NCI-H2029 (cell line): ENCODE measurements around the gene SEL1L.
"Not testable (repeated sequence)": the region's sequence is repeated elsewhere in the genome, so short reads cannot be mapped to it uniquely, and the experiment has no call there.

Experiments
- DNase-seq: peaks from one replicate; lab custom pipeline; 2025; lab: John Stamatoyannopoulos, UW

Gene SEL1L

DNA sequence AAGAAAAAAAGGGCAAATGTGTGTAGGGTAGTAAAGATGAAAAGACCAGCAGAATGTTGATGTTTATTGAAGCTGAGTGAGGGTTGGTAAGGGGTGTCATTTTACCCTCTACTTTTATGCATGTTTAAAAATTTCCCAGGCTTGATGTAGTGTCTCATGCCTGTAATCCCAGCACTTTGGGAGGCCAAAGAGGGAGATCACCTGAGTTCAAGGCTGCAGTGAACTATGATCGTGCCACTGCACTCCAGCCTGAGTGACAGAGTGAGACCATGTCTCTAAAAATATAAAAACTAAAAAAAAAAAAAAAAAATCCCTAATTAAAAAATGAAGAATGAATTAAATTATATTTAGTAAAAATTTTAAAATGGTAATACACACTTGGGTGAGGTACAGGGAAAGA is 8.5 kb downstream of the SEL1L start:
- no peak for DNase-seq

DNA sequence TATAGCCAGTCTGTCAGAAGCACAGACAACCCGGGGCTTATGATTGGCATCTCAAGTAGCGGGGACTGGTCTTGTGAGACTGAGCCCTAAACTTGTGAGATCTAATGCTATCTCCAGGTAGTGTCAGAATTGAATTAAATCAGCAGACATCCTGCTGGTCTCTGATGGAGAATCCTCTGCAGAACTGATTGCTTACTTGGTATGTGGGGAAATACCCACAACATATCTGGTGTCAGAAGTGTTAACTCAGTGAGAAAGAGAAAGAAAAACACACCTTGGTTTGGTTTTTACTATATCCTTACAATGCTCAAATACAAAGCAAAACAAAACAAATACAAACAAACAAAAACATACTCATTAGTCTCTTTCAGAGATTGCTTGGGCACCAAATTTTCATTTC is 10.0 kb downstream of the SEL1L start:
- no peak for DNase-seq

DNA sequence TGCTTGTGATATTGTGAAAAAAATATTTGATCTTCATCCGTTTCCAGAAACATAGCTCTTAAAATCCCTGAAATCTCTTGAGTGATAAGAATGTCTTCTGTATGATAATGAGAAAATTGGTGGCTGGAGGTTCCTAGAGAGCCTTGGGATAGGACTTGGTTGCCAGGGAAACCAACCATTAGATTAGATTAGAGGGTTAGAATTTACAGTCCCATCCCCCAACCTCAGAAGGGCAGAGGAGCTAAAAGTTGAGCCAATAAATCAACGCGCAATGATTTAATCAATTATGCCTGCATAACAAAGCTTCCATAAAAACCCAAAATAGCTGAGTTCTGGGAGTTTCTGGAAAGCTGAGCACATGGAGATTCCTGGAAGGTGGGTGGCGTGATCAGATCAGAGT is 10.6 kb downstream of the SEL1L start:
- DNase-seq: no peak

DNA sequence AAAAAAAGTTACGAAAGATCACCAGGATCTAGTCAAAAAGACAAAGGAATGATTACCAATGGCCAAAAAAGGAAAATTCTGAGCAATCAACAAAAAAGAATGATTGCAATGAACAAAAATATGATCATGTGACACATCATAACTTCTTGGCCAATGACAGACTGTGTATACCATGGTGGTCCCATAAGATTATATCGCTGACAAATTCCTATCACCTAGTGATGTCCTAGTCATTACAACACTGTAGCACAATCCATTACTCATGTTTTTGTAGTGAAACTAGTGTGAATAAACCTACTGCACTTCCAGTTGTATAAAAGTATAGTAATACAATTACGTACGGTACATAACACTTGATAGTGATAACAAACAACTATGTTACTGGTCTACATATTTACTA is 12.3 kb downstream of the SEL1L start:
- no peak for DNase-seq

DNA sequence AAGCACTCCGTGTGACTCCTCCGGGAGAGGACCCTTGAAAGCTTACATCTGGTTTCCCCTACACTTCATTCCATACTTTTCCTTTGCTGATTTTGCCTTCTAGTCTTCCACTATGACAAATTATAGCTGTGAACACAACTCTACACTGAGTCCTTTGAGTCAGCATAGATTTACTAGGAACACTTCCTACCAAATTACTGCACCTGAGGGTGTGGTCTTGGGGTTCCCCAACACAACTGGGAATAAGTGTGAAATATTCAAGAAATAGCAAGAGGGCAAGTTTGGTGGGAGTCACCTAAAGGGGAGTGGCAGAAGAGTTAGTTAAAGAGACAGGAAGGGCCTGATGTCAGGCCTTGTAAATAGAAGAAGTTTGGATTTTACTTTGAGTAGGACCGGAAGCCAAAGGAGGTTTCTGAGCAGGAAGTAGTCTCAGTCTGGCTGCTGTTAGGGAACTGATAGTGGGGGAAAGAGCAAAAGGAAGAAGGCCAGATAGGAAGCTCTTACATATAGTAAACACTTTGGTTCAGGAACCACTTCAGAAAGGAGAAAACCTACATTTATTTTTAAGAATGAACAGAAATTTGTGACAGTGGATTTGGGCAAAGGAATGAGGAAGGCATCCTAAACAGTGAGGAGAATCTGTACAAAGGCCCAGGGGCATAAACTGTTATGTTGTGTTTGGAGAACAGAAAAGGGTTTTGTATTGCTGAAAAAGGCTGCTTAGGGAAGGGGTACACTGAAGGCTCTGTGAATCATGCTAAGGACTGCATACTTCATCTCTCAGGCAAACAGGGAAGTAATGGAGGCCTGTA is 14.2 kb downstream of the SEL1L start:
- DNase-seq: no peak

DNA sequence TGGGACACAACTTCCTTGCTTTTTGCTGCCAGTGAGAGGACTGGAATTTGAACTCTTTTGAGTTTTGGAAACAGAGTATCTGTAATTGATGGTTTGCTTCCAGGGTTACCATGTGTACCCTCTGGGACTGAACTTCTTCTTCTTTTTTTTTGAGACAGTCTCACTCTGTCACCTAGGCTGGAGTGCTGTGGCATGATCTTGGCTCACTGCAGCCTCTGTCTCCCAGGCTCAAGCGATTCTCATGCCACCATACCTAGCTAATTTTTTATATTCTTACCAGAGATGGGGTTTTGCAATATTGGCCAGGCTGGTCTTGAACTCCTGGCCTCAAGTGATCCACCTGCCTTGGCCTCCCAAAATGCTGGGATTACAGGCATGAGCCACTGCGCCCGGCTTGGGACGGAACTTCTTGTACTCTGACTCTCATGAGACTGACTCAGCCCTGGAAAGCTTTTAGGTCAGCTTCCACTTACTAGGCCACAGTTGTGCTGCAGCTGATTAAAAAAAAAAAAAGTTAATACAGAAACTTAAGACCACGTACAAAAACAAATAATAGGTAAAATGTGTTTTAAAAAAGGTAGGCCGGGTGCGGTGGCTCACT is 15.8 kb downstream of the SEL1L start:
- no peak for DNase-seq

DNA sequence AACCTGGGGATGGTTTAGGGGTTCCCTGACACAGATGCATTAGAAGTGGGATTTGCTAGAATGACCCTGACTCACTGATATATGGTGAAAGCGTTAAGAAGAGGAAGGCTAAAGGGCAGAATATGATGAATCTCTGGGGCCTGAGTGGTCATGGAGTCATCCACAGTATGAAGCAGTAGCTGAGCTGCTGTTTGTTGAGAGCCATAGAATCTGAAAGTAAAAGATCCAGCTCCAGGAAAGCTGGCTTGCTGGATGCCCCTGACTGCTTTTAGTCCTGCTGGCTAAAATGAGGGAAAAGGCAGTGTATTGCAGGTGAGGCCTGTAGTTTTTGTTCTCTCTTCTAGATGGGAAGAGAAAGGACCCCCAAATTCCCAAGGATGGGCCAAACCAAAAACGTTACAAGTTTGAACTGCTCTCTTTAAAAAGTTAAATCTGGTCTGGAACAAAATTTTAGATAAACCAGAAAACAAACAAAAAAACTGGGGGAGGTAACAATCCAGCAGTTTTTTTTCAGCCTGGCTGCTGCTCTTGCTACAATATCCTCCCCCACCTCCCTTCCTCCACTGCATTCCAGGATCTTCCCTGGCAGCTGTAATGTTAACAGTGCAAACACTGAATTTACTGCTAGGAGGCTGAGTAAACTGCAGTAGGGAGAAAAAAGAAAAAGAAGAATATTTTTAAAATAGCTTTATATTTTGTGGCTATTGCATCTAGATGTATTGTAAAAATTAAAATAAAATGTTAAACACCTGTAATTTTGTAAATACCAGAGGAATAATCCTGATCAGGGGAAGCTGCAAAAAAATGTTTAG is 16.5 kb downstream of the SEL1L start:
- DNase-seq: no peak

DNA sequence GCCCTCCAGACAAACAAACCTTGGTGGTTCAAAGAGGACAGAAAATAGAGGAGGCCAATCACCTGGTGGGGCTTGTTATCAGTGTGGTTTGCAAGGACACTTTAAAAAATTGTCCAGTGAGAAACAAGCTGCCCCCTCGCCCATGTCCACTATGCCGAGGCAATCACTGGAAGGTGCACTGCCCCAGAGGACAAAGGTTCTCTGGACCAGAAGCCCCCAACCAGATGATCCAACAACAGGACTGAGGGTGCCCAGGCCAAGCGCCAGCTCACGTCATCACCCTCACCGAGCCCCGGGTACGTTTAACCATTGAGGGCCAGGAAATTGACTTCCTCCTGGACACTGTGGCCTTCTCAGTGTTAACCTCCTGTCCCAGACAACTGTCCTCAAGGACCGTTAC is 17.7 kb downstream of the SEL1L start:
- DNase-seq: not testable (repeated sequence)

DNA sequence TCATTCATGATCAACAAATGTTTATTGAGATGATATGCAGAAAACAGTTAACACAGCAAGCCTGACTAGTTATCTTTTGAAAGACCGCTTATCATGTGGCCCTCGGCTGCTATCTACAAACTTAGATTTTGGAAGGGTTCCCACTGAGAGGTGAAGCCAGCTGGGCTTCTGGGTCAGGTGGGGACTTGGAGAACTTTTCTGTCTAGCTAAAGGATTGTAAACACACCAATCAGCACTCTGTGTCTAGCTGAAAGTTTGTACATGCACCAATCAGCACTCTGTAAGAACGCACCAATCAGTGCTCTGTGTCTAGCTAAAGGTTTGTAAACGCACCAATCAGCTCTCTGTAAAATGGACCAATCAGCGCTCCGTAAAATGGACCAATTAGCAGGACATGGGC is 20.8 kb downstream of the SEL1L start:
- DNase-seq: not testable (repeated sequence)

DNA sequence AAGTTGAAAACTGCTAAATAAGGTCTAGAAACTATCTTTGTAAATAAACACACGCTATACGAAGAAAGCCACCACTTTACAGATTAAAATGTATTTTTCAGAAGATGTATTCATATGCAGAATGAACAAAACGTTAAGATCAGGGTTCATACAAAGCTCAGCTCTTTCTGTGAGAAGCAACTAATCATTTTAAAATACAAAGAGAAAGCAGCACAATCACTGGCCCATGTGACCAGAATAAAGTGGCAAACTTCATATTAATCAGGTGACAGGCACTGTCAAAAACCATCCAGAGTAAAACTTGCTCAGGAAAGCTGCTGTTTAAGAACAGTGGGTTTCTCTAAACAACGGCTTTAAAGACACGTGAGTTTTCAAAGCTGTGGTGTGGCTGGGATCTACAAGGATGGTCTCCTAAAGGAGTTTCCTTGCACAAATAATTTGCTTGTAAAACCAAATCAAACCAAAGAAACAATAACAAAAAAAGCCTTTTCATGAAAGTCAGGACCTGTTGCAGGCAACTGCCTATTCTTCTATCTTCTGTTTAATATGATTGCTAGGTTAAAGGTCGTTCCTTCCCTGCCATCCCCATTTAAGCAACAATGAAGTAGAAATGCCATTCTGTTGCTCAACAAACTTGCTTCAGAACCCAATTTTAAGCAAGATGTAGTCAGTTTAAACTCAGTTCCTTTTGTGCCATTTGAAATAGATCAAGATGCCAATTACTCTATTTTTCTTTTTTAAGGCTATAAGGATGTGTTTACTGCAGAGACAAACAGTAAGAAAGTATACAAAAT is 22.3 kb downstream of the SEL1L start:
- no peak for DNase-seq

DNA sequence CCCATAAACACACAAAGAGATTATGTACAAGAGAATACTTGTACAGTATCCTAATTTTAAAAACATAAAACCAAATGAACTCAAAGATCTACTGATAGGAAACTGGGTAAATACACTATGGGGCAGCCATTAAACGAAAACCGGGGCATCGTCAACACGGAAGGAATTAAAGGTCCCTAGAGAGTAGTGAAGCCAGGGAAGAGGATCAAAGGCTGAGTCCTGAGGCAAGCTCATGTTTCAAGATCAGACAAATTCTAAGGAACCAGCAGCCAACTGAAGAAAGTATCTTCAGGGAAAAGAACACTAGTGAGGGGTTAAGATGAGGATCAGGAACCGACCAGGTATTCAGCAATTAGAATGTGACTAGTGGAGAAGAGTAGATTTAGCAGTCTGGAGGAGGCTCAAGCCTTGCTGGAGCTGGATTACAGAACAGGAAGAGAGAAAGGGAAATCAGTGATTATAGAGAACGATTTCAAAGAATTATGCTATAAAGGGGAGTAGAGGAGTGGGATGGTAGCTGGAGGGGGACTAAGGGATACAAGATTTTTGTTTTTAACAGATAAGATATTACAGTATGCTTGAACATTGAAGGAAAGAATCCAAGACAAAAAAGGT is 23.7 kb downstream of the SEL1L start:
- no peak for DNase-seq

DNA sequence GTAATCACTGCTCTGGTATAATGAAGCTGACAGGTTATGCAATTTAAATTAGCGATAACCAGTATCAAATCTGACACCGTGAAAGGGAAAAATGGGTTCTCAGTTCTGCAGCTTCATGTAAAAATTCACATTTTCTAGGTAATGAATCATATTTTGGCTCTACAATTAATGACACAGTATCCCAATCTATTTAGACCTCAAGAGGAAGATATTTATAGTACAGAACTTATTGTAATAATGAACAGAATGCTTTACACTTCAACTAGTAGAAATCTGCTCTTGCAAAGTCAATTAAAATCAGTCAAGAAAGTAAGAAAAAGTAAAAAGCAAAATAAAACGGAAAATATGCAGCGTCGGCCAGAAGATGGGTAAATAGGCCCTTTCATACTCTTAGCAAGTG is 24.3 kb downstream of the SEL1L start:
- DNase-seq: no peak

DNA sequence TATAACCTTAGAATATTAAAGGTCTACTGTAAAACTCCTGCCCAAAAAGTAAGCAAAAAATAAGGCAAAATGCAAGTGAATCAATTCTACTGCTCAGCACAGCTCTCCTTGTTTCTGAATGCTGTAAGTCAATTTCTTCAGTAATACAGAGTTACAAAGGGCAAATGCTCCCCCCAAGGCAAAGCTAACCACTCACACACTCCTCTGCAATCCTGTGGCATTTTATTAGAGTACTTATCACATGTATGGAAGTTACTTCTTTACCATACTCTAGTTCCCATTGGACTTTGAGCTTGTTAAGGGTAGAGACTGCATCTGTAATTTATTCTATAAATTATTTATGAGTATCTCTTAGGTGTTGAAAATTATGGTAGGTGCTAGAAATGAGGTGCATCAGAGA is 27.2 kb downstream of the SEL1L start:
- DNase-seq: no peak

DNA sequence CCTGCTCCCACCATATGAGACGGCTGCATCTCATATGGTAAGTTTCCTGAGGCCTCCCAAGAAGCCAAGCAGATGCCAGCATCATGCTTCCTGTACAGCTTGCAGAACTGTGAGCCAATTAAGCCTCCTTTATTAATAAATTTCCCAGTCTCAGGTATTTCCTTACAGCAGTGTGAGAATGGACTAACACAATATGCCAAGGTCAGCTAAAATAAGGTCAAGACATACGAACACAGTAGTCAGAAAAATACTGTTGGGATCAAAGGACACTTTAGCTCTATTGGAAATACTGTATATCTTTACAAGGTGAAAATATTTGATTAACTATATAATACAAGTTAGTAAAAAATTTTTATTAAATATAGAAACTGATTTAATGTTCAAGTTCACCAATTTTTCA is 28.8 kb downstream of the SEL1L start:
- no peak for DNase-seq

DNA sequence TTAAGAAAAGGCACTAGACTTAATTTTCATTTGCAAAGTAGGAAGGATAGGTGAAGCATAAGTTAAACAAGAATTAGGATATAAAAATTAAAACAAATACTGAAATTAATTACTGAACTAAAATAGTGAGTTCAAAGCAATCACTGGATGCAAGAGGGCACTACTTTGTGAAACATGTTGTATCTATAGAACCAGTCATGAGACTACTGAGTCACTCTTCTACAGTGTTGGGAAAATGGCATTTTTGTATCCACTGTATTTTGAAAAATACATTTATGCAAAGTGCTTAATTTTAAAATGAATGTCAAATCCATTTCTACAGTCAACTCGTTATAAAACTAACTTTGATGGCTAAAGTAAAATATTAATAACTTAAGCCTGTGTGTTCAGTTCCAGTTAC is 47.9 kb downstream of the SEL1L start:
- no peak for DNase-seq

DNA sequence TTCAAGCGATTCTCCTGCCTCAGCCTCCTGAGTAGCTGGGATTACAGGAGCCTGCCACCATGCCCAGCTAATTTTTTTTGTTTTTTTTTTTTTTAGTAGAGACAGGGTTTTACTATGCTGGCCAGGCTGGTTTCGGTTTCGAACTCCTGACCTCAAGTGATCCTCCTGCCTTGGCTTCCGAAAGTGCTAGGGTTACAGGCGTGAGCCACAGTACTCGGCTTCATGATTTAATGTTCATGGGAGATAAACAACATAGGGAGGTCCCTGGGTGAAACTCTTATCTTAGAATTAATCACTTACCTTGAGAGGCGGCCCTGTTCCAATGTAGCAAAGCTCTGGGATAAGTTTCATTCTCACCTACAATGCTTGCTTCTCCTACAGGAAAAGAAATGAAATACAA is 48.3 kb downstream of the SEL1L start:
- no peak for DNase-seq

DNA sequence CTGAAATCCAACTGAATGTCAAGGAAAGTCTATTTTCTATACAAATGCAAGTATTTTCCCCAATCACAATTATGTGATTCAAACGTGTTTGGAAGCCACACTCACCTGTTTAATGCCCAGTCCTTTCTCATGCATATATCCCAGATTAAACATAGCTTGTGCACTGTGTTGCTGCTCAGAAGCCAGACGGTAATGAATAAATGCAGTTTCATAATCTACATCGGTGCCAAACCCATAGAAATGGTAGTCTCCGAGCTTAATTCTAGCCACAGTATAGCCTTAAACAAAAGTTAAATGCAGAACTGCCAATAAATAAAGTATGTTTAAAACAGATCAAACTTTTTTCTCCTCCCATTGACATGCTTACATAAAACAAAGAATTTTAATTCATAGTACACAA is 49.5 kb downstream of the SEL1L start:
- DNase-seq: no peak

DNA sequence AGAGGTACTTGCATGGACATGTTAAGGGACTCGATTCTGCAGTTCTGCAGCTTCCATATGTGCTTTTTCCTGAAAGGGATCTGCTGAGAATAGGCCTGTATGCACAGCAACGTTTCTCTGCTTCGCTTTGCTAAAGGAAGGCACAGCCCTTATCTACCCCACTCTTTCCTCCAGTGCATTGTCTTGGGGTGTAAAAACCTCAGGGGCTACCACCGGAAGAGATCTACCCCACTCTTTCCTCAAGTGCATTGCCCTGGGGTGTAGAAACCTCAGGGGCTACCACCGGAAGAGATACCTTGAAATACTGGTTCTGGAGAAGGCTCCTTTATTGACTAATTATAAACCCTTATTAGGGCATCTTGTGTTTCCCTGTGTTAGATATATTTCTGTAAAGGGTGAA is 52.9 kb downstream of the SEL1L start:
- no peak for DNase-seq

DNA sequence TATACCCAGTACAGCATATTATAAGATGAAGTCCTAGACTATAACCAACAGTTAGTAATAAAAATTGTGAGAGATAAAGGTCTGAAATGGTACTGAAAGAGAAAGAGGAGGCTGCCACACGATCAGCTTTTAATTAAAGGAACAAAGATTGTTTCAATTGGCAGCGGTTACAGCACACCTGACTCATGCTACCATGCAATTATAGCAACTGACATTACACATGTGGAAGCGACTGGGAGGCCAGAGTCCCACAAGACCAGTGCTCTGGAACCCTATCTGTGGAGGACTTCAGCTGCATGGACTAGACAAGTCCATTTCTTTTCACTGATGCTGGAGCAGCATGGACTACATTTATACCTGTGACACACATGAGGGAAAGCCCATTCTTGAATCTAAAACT is 55.2 kb downstream of the SEL1L start:
- no peak for DNase-seq

DNA sequence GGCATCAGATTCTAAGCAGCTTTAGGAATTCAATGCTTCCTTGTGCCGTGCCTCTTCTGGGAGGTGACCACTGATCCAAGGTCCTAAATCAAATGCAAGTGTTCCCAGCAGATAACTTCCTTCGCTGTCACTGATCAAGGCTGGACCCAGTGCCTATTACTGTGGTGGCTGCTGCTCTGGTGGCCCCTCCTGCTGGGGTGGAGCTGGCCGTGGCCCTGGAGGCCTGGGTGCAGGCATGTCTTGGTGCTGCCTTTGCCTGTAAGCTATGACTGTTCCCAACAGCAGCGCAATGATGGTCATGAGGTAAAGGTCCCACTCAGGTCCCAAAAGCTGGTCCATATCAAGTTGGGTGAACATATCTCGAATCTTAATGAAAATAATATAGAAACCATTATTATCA is 56.8 kb downstream of the SEL1L start:
- DNase-seq: no peak

DNA sequence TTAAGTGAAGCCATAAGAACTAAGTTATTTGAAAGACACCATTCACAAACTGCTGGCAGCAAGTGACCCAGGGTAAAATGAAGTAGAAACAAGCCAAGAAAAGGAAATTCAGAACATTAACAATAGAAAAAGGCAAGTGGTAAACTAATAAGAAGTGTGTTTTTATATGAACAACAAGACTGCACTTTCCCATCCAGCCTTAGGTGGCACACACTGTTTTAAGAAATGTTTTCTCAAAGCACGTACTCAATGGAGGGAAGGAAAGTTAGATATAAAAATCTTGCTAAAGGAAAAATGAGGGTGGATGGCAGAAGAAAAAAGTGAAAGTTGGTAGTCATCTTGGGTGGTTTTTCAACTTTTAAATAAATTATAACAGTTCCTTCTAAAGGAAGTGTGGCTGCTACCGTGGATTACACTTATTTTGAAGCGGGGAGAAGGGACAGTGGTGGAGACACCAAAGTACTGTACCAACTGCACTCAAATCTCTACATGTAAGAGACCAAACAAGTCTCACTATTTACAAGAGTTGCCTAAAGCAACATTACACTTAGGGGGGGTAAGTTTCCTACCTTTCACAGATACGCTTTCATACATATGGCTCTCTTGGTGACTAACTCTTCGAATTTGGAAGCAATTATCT is 58.8 kb downstream of the SEL1L start:
- no peak for DNase-seq

DNA sequence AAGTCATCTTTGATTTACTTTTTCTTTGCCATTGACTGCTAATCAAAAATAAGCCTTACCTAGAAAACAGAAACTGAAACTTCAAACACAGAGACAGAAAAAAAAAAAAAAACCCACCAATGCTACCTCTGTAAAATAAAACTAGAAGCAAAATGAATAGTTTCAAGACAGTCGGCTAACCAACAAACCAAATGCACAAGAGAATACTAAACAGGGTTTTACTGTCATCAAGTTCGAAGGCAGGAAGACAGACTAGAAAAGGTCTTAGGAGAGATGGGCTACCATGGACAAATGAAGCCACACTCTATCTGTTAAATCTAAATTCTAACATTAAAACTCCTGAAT is 59.5 kb downstream of the SEL1L start:
- DNase-seq: no peak
